K562 (cell line): ENCODE measurements around the gene MDK. TPM values are rescaled to one million over a fixed set of nuclear protein-coding genes. Genes with fewer than 3 reads are reported as not detected.

ENCODE experiments used
- ATAC-seq: fragments of 200-7000 bp; cut with Tn5 transposase; 3 replicates; pipeline ENCODE4 v1.9.1; 2020; ENCODE audit warnings: moderate library complexity
- BruUV-seq: library from RNA; stranded (reverse); fragments of 400-500 nt; replicated peaks from 2 replicates; lab custom pipeline; 2021; lab: Mats Ljungman, UMichigan
- CTCF ChIA-PET: fragments of 300-600 bp; formaldehyde crosslinking; extraction: SDS; loops from one replicate; lab custom pipeline; 2021; ENCODE audit warnings: low intra/inter-chr PET ratio; lab: Yijun Ruan, JAX
- POLR2A ChIA-PET: fragments of 300-600, 350-650 bp; sonication (Branson Sonifier 250); formaldehyde crosslinking; extraction: SDS; loops from one replicate; lab custom pipeline; 2021; ENCODE audit warnings: antibody characterized with exemption, inconsistent platforms; lab: Yijun Ruan, JAX
- DNase-seq, 4 experiments: peaks; one replicate each; pipeline versions ENCODE4 v3.0.0 to v3.0.0-alpha.2; 2011 to 2018; ENCODE audit warnings: low spot score in 3 of 4, mixed read lengths in 3 of 4; ENCODE audit errors: extremely low read depth in 1 of 4
- FAIRE-seq: peaks from 2 replicates; lab custom pipeline; 2011; peaks lifted over from hg19 to GRCh38; lab: Jason Lieb, UNC
- H2AFZ ChIP-seq: 2 replicates; pipeline ENCODE4 v1.6.0; 2011; ENCODE audit warnings: low read depth, low read length, control low read depth, inconsistent platforms
- H3K27ac ChIP-seq: fragments of 200-600 bp; 3 replicates; pipeline ENCODE4 v1.8.0; 2011; ENCODE audit warnings: low read depth, mild to moderate bottlenecking, control low read depth, inconsistent platforms, low read length, moderate library complexity, mixed read lengths; ENCODE audit errors: extremely low read depth
- H3K27me3 ChIP-seq, 2 experiments: fragments of 300-600 bp in 1 of 2; 2 replicates in 1 of 2; 3 replicates in 1 of 2; pipeline versions ENCODE4 v1.6.0 to v1.8.0; 2011; ENCODE audit warnings: inconsistent platforms in 2 of 2, low read length in 2 of 2, mild to moderate bottlenecking in 1 of 2, mixed read lengths in 1 of 2, moderate library complexity in 1 of 2; ENCODE audit not compliant: control insufficient read depth in 2 of 2, insufficient read depth in 2 of 2
- H3K36me3 ChIP-seq: fragments of 300-600 bp; 3 replicates; pipeline ENCODE4 v1.8.0; 2011; ENCODE audit warnings: mild to moderate bottlenecking, low read length, inconsistent platforms; ENCODE audit not compliant: control insufficient read depth, insufficient read depth
- H3K4me1 ChIP-seq, 2 experiments: fragments of 200-600 bp in 1 of 2; replicated peaks in 1 of 2; 2 replicates in 1 of 2; 3 replicates in 1 of 2; pipeline versions ENCODE4 v1.5.1 to v1.8.0; 2011; ENCODE audit warnings: inconsistent platforms in 2 of 2, low read length in 2 of 2, mild to moderate bottlenecking in 1 of 2, mixed read lengths in 1 of 2, moderate library complexity in 1 of 2; ENCODE audit not compliant: control insufficient read depth in 2 of 2, insufficient read depth in 2 of 2
- H3K4me2 ChIP-seq: 2 replicates; pipeline ENCODE4 v1.6.1; 2011; ENCODE audit warnings: low read length, control low read depth, inconsistent platforms, mixed read lengths; ENCODE audit not compliant: insufficient read depth
- H3K4me3 ChIP-seq: fragments of 200-600 bp; sonication (generic), shearing (Covaris generic); 2 replicates; pipeline ENCODE4 v1.5.1; 2016; ENCODE audit warnings: control low read depth, inconsistent platforms
- H3K79me2 ChIP-seq: fragments of 200-600 bp; 3 replicates; pipeline ENCODE4 v1.8.0; 2011; ENCODE audit warnings: low read length, inconsistent platforms; ENCODE audit not compliant: control insufficient read depth, insufficient read depth
- H3K9ac ChIP-seq, 2 experiments: 2 replicates each; pipeline versions ENCODE4 v1.6.0 to v1.6.1; 2011; ENCODE audit warnings: low read depth in 2 of 2, low read length in 2 of 2, control low read depth in 1 of 2, inconsistent platforms in 1 of 2, mild to moderate bottlenecking in 1 of 2, mixed read lengths in 1 of 2; ENCODE audit not compliant: insufficient read depth in 1 of 2
- H3K9me1 ChIP-seq: one replicate; pipeline ENCODE4 v1.6.0; 2011; ENCODE audit warnings: inconsistent platforms, mild to moderate bottlenecking, low read length, moderate library complexity; ENCODE audit not compliant: control insufficient read depth, insufficient read depth
- H3K9me3 ChIP-seq: replicated peaks from 2 replicates; pipeline ENCODE4 v1.5.1; 2011; ENCODE audit warnings: low read depth, low read length, inconsistent platforms; ENCODE audit not compliant: control insufficient read depth, insufficient read depth
- H4K20me1 ChIP-seq: replicated peaks from 2 replicates; pipeline ENCODE4 v1.6.1; 2011; ENCODE audit warnings: low read length, inconsistent platforms, mixed read lengths; ENCODE audit not compliant: control insufficient read depth, insufficient read depth
- ADNP ChIP-seq: fragments of 200-800 bp; sonication (Bioruptor generic); IDR thresholded peaks from 2 replicates; pipeline ENCODE4 v1.6.1; 2016; ENCODE audit warnings: missing genetic modification characterization, missing compliant biosample characterization
- ETV6 ChIP-seq, 3 experiments: fragments of 150-350 bp in 1 of 3; sonication (generic) in 1 of 3; formaldehyde crosslinking in 1 of 3; IDR thresholded peaks; 2 replicates each; pipeline versions ENCODE4 v1.6.1 to v1.8.0; 2014 to 2022; ENCODE audit warnings: borderline replicate concordance in 2 of 3, low read depth in 2 of 3, antibody characterized with exemption in 1 of 3, low read length in 1 of 3, mild to moderate bottlenecking in 1 of 3, missing genetic modification reagents in 1 of 3
- GATAD2A ChIP-seq: fragments of 450-650 bp; IDR thresholded peaks from 2 replicates; pipeline ENCODE4 v1.6.1; 2017
- HNRNPK ChIP-seq: fragments of 200-400 bp; formaldehyde crosslinking; IDR thresholded peaks from one replicate; pipeline ENCODE4 v1.6.1; 2018; ENCODE audit warnings: mild to moderate bottlenecking, low read depth, low read length; ENCODE audit not compliant: poor library complexity, severe bottlenecking
- HNRNPUL1 ChIP-seq: fragments of 200-400 bp; formaldehyde crosslinking; IDR thresholded peaks from 2 replicates; pipeline ENCODE4 v1.6.1; 2017; ENCODE audit warnings: low read length
- KLF10 ChIP-seq: fragments of 250-450 bp; sonication (Bioruptor Pico); IDR thresholded peaks from 2 replicates; pipeline ENCODE4 v1.6.1; 2021; ENCODE audit warnings: matching md5 sums
- MCM3 ChIP-seq: fragments of 450-650 bp; IDR thresholded peaks from 2 replicates; pipeline ENCODE4 v1.6.1; 2016
- NELFE ChIP-seq: IDR thresholded peaks from 2 replicates; pipeline ENCODE4 v1.6.1; 2011; ENCODE audit warnings: mild to moderate bottlenecking; ENCODE audit not compliant: insufficient read depth, insufficient read length
- PHB2 ChIP-seq: fragments of 450-650 bp; IDR thresholded peaks from 2 replicates; pipeline ENCODE4 v1.6.1; 2017; ENCODE audit warnings: low read depth
- SMARCC2 ChIP-seq: fragments of 450-650 bp; IDR thresholded peaks from 2 replicates; pipeline ENCODE4 v1.6.1; 2017; ENCODE audit warnings: antibody characterized with exemption, moderate library complexity, mild to moderate bottlenecking, low read depth
- YY1 ChIP-seq, 3 experiments: IDR thresholded peaks; 2 replicates each; pipeline ENCODE4 v1.6.1; 2011; ENCODE audit warnings: low read length in 2 of 3, mild to moderate bottlenecking in 2 of 3, moderate library complexity in 2 of 3, borderline replicate concordance in 1 of 3, control low read depth in 1 of 3, low read depth in 1 of 3; ENCODE audit not compliant: insufficient read depth in 3 of 3, insufficient replicate concordance in 2 of 3, control insufficient read depth in 1 of 3, insufficient read length in 1 of 3; ENCODE audit errors: extremely low read depth in 1 of 3
- ZNF324 ChIP-seq: fragments of 250-450 bp; sonication (Bioruptor Pico); IDR thresholded peaks from 2 replicates; pipeline ENCODE4 v1.4.0; 2020; ENCODE audit warnings: mild to moderate bottlenecking
- ZNF699 ChIP-seq: fragments of 250-450 bp; sonication (Bioruptor Pico); IDR thresholded peaks from 2 replicates; pipeline ENCODE4 v1.8.0; 2021; ENCODE audit warnings: mild to moderate bottlenecking, moderate library complexity; ENCODE audit not compliant: insufficient replicate concordance
- WGBS: fragments of 100-300 bp; shearing (Covaris generic); methylation state at CpG from one replicate; pipeline ENCODE4 v1.1.6; 2016; ENCODE audit warnings: low coverage, mixed read lengths; ENCODE audit not compliant: insufficient coverage; ENCODE audit errors: missing lambda C conversion rate; 5-methylcytosine and 5-hydroxymethylcytosine counted together
- in situ Hi-C: fragments of 300-500 bp; cut with MboI; formaldehyde crosslinking; loops from 4 replicates; pipeline ENCODE4 v1.15.0; 2018; ENCODE audit warnings: inconsistent platforms, mixed read lengths
- intact Hi-C: fragments of 100-400 bp; cut with micrococcal nuclease; formaldehyde crosslinking; loops from 2 replicates; pipeline ENCODE4 v1.14.2; 2022
- polyA plus RNA-seq, 8 experiments: library from polyadenylated mRNA; depleted of rRNA in 4 of 8; stranded (reverse) in 5 of 8; unstranded in 3 of 8; fragments of >200 nt; fragmentation: Nextera tagmentation in 2 of 8; fragmentation: Illumina TruSeq in 1 of 8; extraction: Ambion mirVana in 2 of 8; extraction: Trizol in 1 of 8; gene quantifications; 2 replicates each; pipeline versions ENCODE4 v1.2.1 to v1.2.3, GENCODE V29; 2011 to 2014; ENCODE audit warnings: inconsistent platforms in 1 of 8, missing spikeins in 1 of 8
- total RNA-seq, 7 experiments: library from RNA; depleted of rRNA in 6 of 7; stranded (reverse); fragments of >200 nt in 6 of 7; fragmentation: Illumina TruSeq in 2 of 7; extraction: Trizol in 2 of 7; gene quantifications; 2 replicates each; pipeline versions ENCODE4 v1.2.1 to v1.2.3, GENCODE V29; 2011 to 2021; ENCODE audit warnings: low replicate concordance in 1 of 7
- TF ChIP-seq, protein P1 (sequence below): fragments of 450-650 bp; IDR thresholded peaks from 2 replicates; pipeline ENCODE4 v1.6.1; 2016
- TF ChIP-seq, protein P2 (sequence below): sonication (generic); formaldehyde crosslinking; IDR thresholded peaks from 2 replicates; pipeline ENCODE4 v1.8.0; 2022; ENCODE audit warnings: missing genetic modification reagents, mild to moderate bottlenecking, borderline replicate concordance

MDK gene
- total and polyA plus RNA-seq, 9 of the 15 experiments (the other 6 are each of a cell fraction or from before 2014, with no cell fraction given), result 20.7 to 700 (median 350) TPM

GRCh38 chr11:46386005-46386578 lies 4.6 kb downstream of the MDK start:
- POLR2A ChIA-PET, result no interaction called here
- peaks cover 16% of the 10 kb centered on the region for H3K79me2 ChIP-seq
- peaks cover 27 to 80% of the 10 kb centered on the region in 2 experiments for H3K4me1 ChIP-seq
- FAIRE-seq (no peak), ATAC-seq (no peak), DNase-seq (no peak)
- peaks cover 7% of the 10 kb centered on the region for H3K9me1 ChIP-seq
- in situ Hi-C loops (no loop called here), intact Hi-C loops (loop anchor here (5.0 kb wide), 1 partner anchor 231 kb away; the partner anchor contains the start of genes ATG13 and HARBI1)
- peaks cover 17% of the 10 kb centered on the region; the same call in 1 of the 3 replicates for H3K36me3 ChIP-seq
- no peak overlapping the region for H3K9ac ChIP-seq
- CTCF ChIA-PET, result no interaction called here
- no peaks in the 10 kb centered on the region; the same call in 1 of the 2 replicates for H4K20me1 ChIP-seq
- no TSS peak for BruUV-seq
- H3K4me3 ChIP-seq, result no peak overlapping the region
- no peak overlapping the region for H3K27ac ChIP-seq
- H3K9me3 ChIP-seq, result no peaks in the 10 kb centered on the region
- H2AFZ ChIP-seq, result no peak overlapping the region
- TF ChIP-seq PHB2 (no peak), MCM3 (no peak), SMARCC2 (no peak), ZNF699 (CRISPR knock-in tag) (no peak), ETV6 (IDR thresholded peaks at IDR 0.05; ENCODE audit: borderline replicate concordance in 1 of 2, low read depth in 2 of 2, low read length in 1 of 2) (no peak), ETV6 (CRISPR knock-in tag; IDR thresholded peaks at IDR 0.05; ENCODE audit: borderline replicate concordance) (no peak), ADNP (tag) (no peak), NELFE (no peak), GATAD2A (no peak), YY1 (IDR thresholded peaks at IDR 0.05; ENCODE audit: borderline replicate concordance in 1 of 3, control insufficient read depth in 1 of 3, extremely low read depth in 1 of 3, insufficient read depth in 3 of 3, insufficient read length in 1 of 3, insufficient replicate concordance in 2 of 3, low read depth in 1 of 3, low read length in 2 of 3) (peak in 1 of 3 experiments; percentile 31), KLF10 (CRISPR knock-in tag) (no peak), HNRNPK (no peak), ZNF324 (no peak), HNRNPUL1 (no peak)
- TF ChIP-seq, protein P1, sequence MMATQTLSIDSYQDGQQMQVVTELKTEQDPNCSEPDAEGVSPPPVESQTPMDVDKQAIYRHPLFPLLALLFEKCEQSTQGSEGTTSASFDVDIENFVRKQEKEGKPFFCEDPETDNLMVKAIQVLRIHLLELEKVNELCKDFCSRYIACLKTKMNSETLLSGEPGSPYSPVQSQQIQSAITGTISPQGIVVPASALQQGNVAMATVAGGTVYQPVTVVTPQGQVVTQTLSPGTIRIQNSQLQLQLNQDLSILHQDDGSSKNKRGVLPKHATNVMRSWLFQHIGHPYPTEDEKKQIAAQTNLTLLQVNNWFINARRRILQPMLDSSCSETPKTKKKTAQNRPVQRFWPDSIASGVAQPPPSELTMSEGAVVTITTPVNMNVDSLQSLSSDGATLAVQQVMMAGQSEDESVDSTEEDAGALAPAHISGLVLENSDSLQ, result peak; percentile 68
- TF ChIP-seq, protein P2, sequence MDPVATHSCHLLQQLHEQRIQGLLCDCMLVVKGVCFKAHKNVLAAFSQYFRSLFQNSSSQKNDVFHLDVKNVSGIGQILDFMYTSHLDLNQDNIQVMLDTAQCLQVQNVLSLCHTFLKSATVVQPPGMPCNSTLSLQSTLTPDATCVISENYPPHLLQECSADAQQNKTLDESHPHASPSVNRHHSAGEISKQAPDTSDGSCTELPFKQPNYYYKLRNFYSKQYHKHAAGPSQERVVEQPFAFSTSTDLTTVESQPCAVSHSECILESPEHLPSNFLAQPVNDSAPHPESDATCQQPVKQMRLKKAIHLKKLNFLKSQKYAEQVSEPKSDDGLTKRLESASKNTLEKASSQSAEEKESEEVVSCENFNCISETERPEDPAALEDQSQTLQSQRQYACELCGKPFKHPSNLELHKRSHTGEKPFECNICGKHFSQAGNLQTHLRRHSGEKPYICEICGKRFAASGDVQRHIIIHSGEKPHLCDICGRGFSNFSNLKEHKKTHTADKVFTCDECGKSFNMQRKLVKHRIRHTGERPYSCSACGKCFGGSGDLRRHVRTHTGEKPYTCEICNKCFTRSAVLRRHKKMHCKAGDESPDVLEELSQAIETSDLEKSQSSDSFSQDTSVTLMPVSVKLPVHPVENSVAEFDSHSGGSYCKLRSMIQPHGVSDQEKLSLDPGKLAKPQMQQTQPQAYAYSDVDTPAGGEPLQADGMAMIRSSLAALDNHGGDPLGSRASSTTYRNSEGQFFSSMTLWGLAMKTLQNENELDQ (CRISPR knock-in tag), result no peak
- no peak overlapping the region for H3K4me2 ChIP-seq
- peaks cover 0 to 11% of the 10 kb centered on the region in 2 experiments; a peak in 1 of 5 replicates for H3K27me3 ChIP-seq
- 71% methylated on average over 25 of the region's 25 CpGs for WGBS
